AG08396 (cell line): Measurements from ENCODE around the gene MISP.
A peak's percentile ranks its signal among the peaks of the same experiment; 100 is the strongest.

Experiments
- DNase-seq: peaks from one replicate; pipeline ENCODE4 v3.0.0; 2012; ENCODE audit warnings: low spot score, mixed read lengths

The MISP gene

DNA sequence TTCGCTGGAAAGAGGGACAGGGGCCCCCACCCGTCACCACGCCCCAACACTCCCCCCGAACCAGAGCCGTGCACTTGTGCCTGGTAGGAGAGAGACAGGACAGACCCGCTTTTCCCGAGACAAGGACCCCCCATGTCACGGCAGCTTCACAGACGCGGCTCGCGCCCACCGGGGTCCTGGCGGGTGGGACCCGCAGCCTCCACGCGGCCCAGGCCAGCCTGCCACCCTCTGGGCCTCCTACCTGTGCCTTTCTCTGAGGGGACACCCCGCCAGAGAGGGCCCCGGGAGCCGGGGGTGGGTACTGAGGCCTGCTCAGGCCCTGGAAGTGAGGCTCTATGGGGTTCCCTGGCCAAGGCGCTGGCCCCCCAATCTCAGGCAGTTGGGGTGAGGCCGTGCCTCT, 4.0 kb upstream of the MISP start:
- no peak for DNase-seq

DNA sequence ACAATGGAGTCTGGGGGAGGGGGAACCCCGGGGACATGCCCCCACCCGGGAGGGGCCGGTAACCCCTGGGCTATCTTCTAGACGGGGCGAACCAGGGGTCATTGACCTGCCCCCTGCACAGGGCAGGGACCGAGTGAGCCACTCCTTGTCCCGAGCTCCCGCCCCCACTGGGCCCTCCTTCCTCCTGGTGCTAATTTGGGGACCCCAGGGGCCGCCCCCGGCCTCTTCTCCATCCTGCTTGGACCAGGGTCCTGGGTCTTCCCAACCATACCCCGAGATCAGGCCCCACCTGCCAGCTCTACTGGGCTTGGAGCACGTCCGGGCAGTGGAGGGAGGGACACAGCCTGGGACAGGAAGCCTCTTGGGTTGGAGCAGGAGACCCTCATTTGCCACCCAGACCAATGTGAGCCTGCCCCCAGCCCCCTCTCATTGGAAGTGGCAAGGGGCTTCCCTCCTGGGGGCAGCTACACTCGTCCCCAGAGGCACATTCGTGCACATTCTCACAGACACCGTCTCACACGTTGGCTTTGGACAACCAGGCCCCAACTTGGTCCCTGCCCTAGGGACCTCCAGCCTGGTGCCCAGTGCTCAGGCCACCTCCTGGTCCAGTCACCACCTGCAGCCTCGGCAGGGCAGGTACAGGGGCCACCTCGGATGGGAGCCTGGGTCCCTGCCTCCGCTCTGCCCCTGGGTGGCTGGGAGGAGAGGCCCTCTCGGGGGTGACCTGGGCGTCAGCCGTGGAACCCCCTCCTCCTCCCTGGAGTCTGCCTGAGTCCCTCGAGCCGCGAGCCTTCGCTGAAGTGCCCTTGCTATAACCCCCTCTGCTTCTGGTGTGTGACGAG, 3.3 kb upstream of the MISP start:
- DNase-seq, result no peak

DNA sequence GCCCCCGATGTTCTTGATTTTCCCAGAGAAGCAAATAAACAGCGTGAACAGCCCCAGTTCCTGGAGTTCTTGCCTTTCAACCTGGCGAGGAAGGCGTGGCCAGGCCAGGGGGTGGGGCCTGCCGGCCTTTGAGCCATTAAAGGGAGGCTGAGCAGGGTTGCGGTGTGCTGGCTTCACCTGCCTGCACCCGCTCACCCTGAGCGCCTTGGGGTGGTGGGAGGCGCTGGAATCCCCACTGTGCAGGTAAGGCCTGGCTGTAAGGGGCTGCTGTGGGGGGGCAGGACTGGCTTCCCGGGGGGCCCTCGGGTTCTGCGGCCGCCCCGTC, 2.7 kb upstream of the MISP start:
- DNase-seq, result no peak

DNA sequence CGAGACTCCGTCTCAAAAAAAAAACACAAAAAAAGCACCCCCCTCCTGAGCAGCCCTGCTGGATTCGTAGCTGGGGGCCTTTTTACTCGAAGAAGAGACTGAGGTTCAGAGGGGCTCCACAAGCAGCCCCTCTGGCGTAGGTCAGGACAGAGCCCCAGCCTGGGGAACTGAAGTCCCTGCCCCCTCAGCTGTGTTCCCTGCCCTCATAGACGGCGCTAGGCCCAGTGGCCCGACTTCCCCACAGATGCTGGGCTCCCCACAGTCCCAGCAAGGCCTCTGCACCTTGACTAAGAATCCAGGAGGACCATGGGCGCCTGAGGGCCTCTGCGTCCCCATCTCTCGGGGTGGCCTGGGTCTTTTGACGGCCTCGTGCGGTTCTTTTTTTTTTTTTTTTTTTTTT, 1.1 kb upstream of the MISP start:
- DNase-seq, result no peak

DNA sequence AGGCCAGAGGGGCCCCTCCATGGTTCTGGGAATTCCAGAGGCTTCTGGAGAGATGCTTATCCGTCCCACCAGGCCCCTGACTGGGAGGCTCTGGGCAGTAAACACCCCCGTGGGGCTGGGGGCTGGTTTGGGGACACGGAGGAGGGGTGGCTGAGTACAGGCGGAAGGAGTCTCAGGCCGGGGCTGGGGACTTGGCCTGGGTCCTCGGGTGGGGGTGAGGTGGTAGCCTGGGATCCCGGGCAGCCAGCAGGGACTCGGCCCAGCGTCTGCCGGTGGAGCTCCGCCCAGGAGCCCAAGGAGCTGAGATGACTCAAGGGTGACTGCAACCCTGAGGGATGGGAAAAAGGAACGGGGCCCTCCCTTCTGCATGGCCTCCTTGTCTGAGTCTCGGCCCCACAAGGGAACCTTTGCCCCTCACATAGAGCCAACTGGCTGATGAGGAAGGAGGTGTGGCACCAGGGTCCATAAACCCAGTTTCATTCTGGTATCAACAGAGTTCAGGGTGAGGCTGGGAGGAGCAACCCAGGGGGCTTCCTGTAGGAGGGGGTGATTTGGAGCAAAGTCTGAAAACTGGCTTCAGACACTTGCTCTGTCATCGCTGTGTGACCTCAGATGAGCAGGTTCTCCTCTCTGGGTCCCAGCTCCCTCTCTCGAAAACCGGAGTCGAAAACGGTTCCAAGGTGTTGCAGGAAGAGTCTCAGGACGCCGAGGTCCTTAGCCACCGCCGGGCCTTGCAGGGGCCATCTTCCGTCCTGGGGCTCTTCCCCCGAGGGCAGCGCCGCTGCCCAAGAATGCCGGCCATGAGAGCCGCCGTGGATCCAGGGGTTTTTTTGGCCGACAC, 809 bp downstream of the MISP start:
- DNase-seq, result peak; percentile 99

DNA sequence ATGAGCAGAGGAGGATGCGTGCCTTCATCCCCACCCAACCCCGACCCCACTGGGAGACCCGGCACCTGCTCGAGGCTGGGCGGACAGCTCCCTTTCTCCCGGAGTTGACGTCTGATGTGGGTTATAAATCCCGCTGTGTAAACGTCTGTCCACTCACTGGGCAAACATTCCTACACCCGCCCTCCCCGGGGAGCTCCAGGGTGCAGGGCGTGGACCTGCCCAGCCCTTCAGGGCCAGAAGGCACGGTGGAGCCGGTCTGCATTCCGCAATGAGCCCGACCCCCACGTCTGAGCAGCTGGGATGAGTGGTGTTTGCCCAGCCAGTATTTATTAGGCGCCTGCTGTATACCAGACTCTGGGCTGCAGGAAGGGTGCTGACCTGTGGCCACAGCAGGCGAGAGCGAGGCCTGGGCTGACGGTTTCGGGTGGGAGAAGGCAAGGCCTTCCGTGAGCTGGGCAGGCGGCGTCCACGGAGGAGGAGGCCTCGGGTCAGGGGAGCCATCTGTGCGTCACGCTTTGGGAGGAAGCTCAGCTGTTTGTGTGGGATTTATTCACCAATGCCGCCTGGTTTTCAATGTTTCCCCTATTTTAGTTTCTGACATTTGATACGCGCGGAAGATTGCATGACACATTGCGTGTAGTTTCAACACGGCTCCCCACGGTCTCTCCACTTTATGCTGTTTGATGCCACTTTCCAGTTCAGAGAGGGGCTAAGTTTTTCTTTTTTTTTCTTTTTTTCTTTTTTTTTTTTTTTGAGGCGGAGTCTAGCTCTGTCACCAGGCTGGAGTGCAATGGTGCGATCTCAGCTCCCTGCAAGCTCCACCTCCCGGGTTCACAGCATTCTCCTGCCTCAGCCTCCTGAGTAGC, 2.0 kb downstream of the MISP start:
- peak; percentile 87 for DNase-seq

DNA sequence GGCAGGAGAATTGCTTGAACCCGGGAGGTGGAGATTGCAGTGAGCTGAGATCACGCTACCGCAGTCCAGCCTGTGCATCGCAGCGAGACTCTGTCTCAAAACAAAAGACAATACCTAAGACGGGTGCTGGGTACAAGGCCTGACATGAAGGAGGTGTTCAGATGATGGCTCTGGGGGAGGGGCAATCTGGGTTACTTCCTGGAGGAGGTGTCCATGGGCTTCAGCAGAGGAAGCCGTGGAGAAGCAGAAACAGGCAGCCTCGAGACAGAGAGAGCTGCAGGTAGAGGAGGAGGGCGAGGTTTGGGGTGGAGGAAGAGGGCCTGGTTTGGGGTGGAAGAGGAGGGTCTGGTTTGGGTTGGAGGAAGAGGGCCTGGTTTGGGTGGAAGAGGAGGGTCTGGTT, 3.6 kb downstream of the MISP start:
- DNase-seq, result no peak

DNA sequence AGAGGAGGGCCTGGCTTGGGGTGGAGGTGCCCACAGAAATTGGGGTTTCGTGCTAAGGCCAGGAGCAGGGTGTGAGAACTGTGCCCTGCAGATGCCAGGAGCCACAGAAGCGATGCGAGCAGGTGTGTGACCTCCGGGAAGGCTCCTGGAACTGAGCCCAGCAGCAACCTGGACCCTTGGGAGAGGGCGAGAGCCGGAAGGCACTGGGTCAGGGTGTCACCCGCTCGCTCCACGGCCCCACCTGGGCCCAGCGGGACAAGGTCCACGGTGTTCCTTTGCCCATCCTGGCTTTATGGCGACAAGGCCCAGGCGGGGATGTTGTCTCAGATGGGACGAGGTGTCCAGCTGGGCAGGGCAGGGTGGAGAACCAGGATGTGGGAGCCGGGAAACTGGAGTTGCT, 4.2 kb downstream of the MISP start:
- DNase-seq, result no peak

DNA sequence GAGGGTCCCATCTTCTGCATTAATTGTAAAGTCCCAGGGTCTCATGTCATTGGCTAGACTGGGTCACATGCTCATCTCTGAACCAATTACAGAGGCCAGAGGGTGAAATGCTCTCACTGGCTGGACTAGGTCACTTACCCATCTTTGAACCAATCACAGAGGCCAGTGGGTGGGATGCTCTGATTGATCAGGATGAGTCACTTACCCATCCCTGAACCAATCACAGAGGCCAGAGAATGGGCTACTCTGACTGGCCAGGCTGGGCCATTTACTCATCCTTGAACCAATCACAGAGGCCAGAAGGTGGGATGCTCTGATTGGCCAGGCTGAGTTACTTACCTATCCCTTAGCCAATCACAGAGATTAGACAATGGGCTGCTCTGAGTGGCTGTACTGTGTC, 5.3 kb downstream of the MISP start:
- peak; percentile 76 for DNase-seq

DNA sequence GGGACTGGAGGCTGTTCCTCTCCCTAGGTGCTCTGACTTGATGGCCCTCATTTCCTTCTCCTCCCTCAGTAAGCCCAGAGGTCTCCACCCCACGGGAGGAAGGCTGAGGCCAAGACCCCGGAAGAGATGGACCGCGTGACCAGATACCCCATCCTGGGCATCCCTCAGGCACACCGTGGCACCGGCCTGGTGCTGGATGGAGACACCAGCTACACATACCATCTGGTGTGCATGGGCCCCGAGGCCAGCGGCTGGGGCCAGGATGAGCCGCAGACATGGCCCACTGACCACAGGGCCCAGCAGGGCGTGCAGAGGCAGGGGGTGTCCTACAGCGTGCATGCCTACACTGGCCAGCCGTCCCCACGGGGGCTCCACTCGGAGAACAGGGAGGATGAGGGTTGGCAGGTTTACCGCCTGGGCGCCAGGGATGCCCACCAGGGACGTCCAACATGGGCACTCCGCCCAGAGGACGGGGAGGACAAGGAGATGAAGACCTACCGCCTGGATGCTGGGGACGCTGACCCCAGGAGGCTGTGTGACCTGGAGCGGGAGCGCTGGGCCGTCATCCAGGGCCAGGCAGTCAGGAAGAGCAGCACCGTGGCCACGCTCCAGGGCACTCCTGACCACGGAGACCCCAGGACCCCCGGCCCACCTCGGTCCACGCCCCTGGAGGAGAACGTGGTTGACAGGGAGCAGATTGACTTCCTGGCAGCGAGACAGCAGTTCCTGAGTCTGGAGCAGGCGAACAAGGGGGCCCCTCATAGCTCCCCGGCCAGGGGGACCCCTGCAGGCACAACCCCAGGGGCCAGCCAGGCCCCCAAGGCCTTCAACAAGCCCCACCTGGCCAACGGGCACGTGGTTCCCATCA, 6.1 kb downstream of the MISP start:
- DNase-seq, result no peak

DNA sequence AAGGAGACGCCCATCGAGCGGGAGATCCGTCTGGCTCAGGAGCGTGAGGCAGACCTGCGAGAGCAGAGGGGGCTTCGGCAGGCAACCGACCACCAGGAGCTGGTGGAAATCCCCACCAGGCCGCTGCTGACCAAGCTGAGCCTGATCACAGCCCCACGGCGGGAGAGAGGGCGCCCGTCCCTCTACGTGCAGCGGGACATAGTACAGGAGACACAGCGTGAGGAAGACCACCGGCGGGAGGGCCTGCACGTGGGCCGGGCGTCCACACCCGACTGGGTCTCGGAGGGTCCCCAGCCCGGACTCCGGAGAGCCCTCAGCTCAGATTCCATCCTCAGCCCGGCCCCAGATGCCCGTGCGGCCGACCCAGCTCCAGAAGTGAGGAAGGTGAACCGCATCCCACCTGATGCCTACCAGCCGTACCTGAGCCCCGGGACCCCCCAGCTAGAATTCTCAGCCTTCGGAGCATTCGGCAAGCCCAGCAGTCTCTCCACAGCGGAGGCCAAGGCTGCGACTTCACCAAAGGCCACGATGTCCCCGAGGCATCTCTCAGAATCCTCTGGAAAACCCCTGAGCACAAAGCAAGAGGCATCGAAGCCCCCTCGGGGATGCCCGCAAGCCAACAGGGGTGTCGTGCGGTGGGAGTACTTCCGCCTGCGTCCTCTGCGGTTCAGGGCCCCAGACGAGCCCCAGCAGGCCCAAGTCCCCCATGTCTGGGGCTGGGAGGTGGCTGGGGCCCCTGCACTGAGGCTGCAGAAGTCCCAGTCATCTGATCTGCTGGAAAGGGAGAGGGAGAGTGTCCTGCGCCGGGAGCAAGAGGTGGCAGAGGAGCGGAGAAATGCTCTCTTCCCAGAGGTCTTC, 7.1 kb downstream of the MISP start:
- DNase-seq, result no peak

DNA sequence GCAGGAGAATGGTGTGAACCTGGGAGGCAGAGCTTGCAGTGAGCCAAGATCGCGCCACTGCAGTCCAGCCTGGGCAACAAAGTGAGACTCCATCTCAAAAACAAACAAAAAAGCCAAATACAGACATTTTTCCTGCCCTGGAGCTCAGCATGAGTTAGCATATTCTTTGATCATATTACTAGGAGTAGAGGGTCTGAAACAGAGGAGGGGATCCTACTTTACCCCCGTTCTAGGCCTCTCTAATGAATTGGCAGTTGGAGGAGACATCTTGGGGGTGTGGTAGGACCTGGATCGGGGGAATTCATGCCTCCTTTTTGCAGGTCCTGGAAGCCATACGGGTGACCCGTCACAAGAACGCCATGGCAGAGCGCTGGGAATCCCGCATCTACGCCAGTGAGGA, 12.3 kb downstream of the MISP start:
- no peak for DNase-seq

DNA sequence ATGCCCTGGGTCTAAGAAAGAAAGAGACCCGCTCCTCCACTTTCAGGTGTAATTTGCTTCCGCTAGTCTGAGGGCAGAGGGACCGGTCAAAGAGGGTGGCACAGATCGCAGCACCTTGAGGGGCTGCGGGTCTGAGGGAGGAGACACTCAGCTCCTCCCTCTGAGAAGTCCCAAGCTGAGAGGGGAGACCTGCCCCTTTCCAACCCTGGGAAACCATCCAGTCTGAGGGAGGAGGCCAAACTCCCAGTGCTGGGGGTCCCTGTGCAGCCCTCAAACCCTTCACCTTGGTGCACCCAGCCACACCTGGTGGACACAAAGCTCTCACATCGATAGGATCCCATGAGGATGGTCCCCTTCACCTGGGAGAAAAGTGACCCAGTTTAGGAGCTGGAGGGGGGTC, 13.0 kb downstream of the MISP start:
- no peak for DNase-seq

DNA sequence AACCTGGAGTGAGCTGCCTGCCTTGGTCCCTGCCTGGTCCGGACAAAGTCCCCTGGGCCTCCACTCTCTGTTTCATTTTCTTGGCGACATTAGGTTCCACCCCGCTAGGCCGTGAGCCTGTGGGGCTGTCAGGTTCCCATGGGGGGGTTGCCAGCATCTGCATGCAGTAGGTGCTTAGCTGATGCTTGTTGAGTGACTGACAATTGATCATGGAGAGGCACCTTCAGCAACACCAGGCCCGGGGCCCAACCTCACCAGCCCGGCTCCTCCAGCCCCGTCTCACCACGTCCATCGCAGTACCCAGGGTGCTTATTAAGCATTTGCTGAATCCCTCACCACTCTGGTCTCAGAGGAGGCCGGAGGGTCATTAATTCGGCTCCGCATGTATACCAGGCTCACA, 13.4 kb downstream of the MISP start:
- no peak for DNase-seq

DNA sequence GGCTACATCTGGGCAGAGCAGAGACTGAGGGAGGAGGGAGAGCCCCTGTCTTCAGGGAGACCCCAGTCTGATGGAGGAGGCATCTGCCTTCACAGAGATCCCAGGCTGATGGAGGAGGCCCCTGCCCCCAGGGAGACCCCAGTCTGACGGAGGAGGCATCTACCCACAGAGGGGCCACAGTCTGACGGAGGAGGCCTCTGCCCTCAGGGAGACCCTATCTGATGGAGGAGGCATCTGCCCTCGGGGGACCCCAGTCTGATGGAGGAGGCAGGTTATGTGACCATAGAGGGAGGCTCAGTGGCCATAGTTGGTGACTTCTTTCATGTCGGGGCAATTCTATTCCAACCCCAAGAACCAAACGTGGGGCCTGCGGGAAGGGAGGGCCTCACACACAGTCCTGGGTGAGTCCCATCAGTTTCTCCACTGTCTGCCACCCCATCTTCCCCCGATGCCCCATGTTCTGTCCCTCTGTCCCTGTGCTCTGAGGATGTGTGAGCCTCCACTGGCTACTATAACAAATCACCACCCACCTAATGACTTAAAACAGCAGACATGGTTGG, 14.3 kb downstream of the MISP start:
- no peak for DNase-seq

DNA sequence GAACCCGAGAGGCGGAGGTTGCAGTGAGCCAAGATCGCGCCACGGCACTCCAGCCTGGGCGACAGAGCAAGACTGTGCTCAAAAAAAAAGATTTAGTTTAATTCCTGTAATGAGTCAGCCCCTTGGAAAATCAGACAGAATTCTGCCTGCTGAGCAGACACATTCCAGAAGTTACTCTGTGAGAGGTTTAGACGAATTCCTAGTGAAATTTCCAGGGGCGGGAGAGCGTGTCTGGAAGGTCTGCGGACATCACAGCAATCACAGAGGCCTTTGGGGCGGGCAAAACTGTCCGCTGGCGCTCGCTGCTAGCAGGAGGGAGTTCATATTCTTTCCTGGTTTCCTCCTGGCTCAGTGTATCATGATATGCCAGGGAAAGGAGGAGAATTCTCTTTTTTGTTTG, 17.5 kb downstream of the MISP start:
- DNase-seq, result peak; percentile 86

DNA sequence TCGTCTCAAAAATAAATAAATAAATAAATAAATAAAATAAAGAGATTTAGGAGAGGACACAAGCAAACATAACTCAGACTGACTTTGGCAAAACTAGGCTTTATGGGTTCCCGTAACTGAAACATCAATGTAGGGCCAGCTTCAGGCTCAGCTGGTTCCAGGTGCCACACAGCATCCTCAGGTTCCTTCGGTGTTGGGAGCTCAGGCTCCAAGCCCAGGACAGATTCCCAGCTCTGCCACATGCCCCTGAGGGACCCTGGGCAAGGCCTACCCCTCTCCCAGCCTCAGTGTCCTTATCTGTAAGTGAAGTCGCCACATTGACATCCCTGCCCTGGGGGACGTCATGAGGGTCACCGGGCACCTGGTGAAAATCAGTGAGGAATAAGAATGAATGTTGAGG, 18.7 kb downstream of the MISP start:
- no peak for DNase-seq

DNA sequence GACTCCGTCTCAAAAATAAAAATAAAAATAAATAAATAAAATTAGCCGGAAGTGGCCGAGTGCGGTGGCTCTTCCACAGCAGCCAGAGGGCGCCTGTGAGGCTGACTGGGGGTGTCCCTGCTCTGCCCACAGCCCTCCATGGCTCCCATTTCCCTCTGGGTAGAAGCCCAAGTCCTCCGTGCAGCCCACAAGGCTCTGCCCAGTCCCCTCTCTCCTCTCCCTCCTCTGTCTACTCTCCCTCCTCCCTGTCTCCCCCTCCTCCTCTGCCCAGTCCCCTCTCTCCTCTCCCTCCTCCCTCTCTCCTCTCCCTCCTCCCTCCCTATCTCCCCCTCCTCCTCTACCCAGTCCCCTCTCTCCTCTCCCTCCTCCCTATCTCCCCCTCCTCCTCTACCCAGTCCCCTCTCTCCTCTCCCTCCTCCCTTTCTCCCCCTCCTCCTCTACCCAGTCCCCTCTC, 20.4 kb downstream of the MISP start:
- DNase-seq, result peak; percentile 60

DNA sequence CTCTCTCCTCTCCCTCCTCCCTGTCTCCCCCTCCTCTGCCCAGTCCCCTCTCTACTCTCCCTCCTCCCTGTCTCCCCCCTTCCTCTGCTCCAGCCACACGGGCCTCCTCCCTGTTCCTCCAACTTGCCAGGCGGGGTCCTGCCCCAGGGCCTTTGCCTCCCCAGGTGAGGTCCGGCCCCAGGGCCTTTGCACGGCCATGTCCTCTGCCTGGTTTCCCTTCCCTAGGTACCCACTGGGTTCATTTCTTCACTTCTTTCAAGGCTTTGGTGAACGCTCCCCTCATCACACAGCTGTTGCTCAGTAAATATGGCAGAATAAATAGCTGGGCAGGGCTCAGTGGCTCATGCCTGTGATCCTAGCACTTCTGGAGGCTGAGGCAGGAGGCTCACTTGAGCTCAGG, 21.2 kb downstream of the MISP start:
- no peak for DNase-seq

DNA sequence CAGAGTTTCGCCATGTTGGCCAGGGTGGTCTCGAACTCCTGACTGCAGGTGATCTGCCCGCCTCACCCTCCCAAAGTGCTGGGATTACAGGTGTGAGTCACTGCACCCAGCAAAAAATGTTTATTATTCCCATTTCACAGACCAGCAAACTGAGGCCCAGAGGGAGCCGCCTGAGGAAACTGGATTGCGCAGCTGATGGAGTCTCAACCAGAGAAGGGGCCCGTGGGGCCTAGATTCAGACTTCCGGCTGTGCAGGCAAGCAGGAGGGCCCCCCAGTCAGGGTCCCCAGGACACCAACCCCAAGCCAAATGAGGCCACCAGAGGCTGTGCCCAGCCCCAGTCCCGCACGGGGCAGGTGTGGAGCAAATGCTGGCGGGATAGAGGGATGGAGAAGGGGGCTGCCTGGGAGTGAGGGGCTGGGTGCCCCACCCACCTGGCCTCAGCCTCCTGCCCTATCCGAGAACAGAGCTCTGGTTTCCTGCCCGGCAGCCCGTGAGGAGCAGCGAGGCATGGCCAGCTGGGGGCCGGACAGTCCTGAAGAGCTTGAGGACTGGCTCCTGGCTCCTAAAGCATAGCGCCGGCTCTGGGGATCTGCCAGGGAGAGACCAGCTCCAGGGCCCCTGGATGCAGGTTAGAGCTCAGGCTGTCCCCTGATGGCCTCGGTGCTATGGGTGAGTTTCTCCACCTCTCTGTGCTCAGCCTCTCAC, 22.0 kb downstream of the MISP start:
- DNase-seq, result no peak
